K562 (cell line): ENCODE results near the gene PPP2R3C. TPM values are rescaled to one million over a fixed set of nuclear protein-coding genes. Genes with fewer than 3 reads are reported as not detected.

Experiments used
- ATAC-seq: fragments of 200-7000 bp; cut with Tn5 transposase; 3 replicates; pipeline ENCODE4 v1.9.1; 2020; ENCODE audit warnings: moderate library complexity
- BruUV-seq: library from RNA; stranded (reverse); fragments of 400-500 nt; replicated peaks from 2 replicates; lab custom pipeline; 2021; lab: Mats Ljungman, UMichigan
- CTCF ChIA-PET: fragments of 300-600 bp; formaldehyde crosslinking; extraction: SDS; loops from one replicate; lab custom pipeline; 2021; ENCODE audit warnings: low intra/inter-chr PET ratio; lab: Yijun Ruan, JAX
- POLR2A ChIA-PET: fragments of 300-600, 350-650 bp; sonication (Branson Sonifier 250); formaldehyde crosslinking; extraction: SDS; loops from one replicate; lab custom pipeline; 2021; ENCODE audit warnings: antibody characterized with exemption, inconsistent platforms; lab: Yijun Ruan, JAX
- DNase-seq, 4 experiments: peaks; one replicate each; pipeline versions ENCODE4 v3.0.0 to v3.0.0-alpha.2; 2011 to 2018; ENCODE audit warnings: low spot score in 3 of 4, mixed read lengths in 3 of 4; ENCODE audit errors: extremely low read depth in 1 of 4
- FAIRE-seq: peaks from 2 replicates; lab custom pipeline; 2011; peaks lifted over from hg19 to GRCh38; lab: Jason Lieb, UNC
- H2AFZ ChIP-seq: 2 replicates; pipeline ENCODE4 v1.6.0; 2011; ENCODE audit warnings: low read depth, low read length, control low read depth, inconsistent platforms
- H3K27ac ChIP-seq: fragments of 200-600 bp; 3 replicates; pipeline ENCODE4 v1.8.0; 2011; ENCODE audit warnings: low read depth, mild to moderate bottlenecking, control low read depth, inconsistent platforms, low read length, moderate library complexity, mixed read lengths; ENCODE audit errors: extremely low read depth
- H3K27me3 ChIP-seq, 2 experiments: fragments of 300-600 bp in 1 of 2; 2 replicates in 1 of 2; 3 replicates in 1 of 2; pipeline versions ENCODE4 v1.6.0 to v1.8.0; 2011; ENCODE audit warnings: inconsistent platforms in 2 of 2, low read length in 2 of 2, mild to moderate bottlenecking in 1 of 2, mixed read lengths in 1 of 2, moderate library complexity in 1 of 2; ENCODE audit not compliant: control insufficient read depth in 2 of 2, insufficient read depth in 2 of 2
- H3K36me3 ChIP-seq: fragments of 300-600 bp; 3 replicates; pipeline ENCODE4 v1.8.0; 2011; ENCODE audit warnings: mild to moderate bottlenecking, low read length, inconsistent platforms; ENCODE audit not compliant: control insufficient read depth, insufficient read depth
- H3K4me1 ChIP-seq, 2 experiments: fragments of 200-600 bp in 1 of 2; replicated peaks in 1 of 2; 2 replicates in 1 of 2; 3 replicates in 1 of 2; pipeline versions ENCODE4 v1.5.1 to v1.8.0; 2011; ENCODE audit warnings: inconsistent platforms in 2 of 2, low read length in 2 of 2, mild to moderate bottlenecking in 1 of 2, mixed read lengths in 1 of 2, moderate library complexity in 1 of 2; ENCODE audit not compliant: control insufficient read depth in 2 of 2, insufficient read depth in 2 of 2
- H3K4me2 ChIP-seq: 2 replicates; pipeline ENCODE4 v1.6.1; 2011; ENCODE audit warnings: low read length, control low read depth, inconsistent platforms, mixed read lengths; ENCODE audit not compliant: insufficient read depth
- H3K4me3 ChIP-seq: fragments of 200-600 bp; sonication (generic), shearing (Covaris generic); 2 replicates; pipeline ENCODE4 v1.5.1; 2016; ENCODE audit warnings: control low read depth, inconsistent platforms
- H3K79me2 ChIP-seq: fragments of 200-600 bp; 3 replicates; pipeline ENCODE4 v1.8.0; 2011; ENCODE audit warnings: low read length, inconsistent platforms; ENCODE audit not compliant: control insufficient read depth, insufficient read depth
- H3K9ac ChIP-seq, 2 experiments: 2 replicates each; pipeline versions ENCODE4 v1.6.0 to v1.6.1; 2011; ENCODE audit warnings: low read depth in 2 of 2, low read length in 2 of 2, control low read depth in 1 of 2, inconsistent platforms in 1 of 2, mild to moderate bottlenecking in 1 of 2, mixed read lengths in 1 of 2; ENCODE audit not compliant: insufficient read depth in 1 of 2
- H3K9me1 ChIP-seq: one replicate; pipeline ENCODE4 v1.6.0; 2011; ENCODE audit warnings: inconsistent platforms, mild to moderate bottlenecking, low read length, moderate library complexity; ENCODE audit not compliant: control insufficient read depth, insufficient read depth
- H3K9me3 ChIP-seq: replicated peaks from 2 replicates; pipeline ENCODE4 v1.5.1; 2011; ENCODE audit warnings: low read depth, low read length, inconsistent platforms; ENCODE audit not compliant: control insufficient read depth, insufficient read depth
- H4K20me1 ChIP-seq: replicated peaks from 2 replicates; pipeline ENCODE4 v1.6.1; 2011; ENCODE audit warnings: low read length, inconsistent platforms, mixed read lengths; ENCODE audit not compliant: control insufficient read depth, insufficient read depth
- CREB3 ChIP-seq: fragments of 450-650 bp; conservative IDR thresholded peaks from 2 replicates; pipeline ENCODE4 v1.6.1; 2016; ENCODE audit warnings: missing genetic modification characterization, low read depth, mild to moderate bottlenecking, missing compliant biosample characterization, moderate library complexity
- RBM25 ChIP-seq: fragments of 200-400 bp; formaldehyde crosslinking; IDR thresholded peaks from 2 replicates; pipeline ENCODE4 v1.6.1; 2018; ENCODE audit warnings: low read length, low read depth, moderate library complexity; ENCODE audit not compliant: severe bottlenecking
- U2AF1 ChIP-seq: fragments of 200-400 bp; formaldehyde crosslinking; optimal IDR thresholded peaks from 2 replicates; pipeline ENCODE3; 2017; ENCODE audit warnings: mild to moderate bottlenecking, low read depth, low read length, moderate library complexity
- ZNF121 ChIP-seq: sonication (generic); formaldehyde crosslinking; conservative IDR thresholded peaks from 2 replicates; pipeline ENCODE4 v1.8.0; 2022; ENCODE audit warnings: missing genetic modification reagents
- WGBS: fragments of 100-300 bp; shearing (Covaris generic); methylation state at CpG from one replicate; pipeline ENCODE4 v1.1.6; 2016; ENCODE audit warnings: low coverage, mixed read lengths; ENCODE audit not compliant: insufficient coverage; ENCODE audit errors: missing lambda C conversion rate; 5-methylcytosine and 5-hydroxymethylcytosine counted together
- in situ Hi-C: fragments of 300-500 bp; cut with MboI; formaldehyde crosslinking; loops from 4 replicates; pipeline ENCODE4 v1.15.0; 2018; ENCODE audit warnings: inconsistent platforms, mixed read lengths
- intact Hi-C: fragments of 100-400 bp; cut with micrococcal nuclease; formaldehyde crosslinking; loops from 2 replicates; pipeline ENCODE4 v1.14.2; 2022
- polyA plus RNA-seq, 8 experiments: library from polyadenylated mRNA; depleted of rRNA in 4 of 8; stranded (reverse) in 5 of 8; unstranded in 3 of 8; fragments of >200 nt; fragmentation: Nextera tagmentation in 2 of 8; fragmentation: Illumina TruSeq in 1 of 8; extraction: Ambion mirVana in 2 of 8; extraction: Trizol in 1 of 8; gene quantifications; 2 replicates each; pipeline versions ENCODE4 v1.2.1 to v1.2.3, GENCODE V29; 2011 to 2014; ENCODE audit warnings: inconsistent platforms in 1 of 8, missing spikeins in 1 of 8
- total RNA-seq, 7 experiments: library from RNA; depleted of rRNA in 6 of 7; stranded (reverse); fragments of >200 nt in 6 of 7; fragmentation: Illumina TruSeq in 2 of 7; extraction: Trizol in 2 of 7; gene quantifications; 2 replicates each; pipeline versions ENCODE4 v1.2.1 to v1.2.3, GENCODE V29; 2011 to 2021; ENCODE audit warnings: low replicate concordance in 1 of 7

The PPP2R3C gene
- total and polyA plus RNA-seq, 9 of the 15 experiments (the other 6 are each of a cell fraction or from before 2014, with no cell fraction given), result 14.7 to 43.3 (median 22.7) TPM

- no peak overlapping the region for H2AFZ ChIP-seq
- H3K27ac ChIP-seq, result no peak overlapping the region
- in situ Hi-C loops, result no loop called here
- POLR2A ChIA-PET, result interaction anchor here (0.5 kb wide), 1 partner anchor 292 kb away, joined by 4 read pairs; no protein-coding TSS in a partner anchor
- H4K20me1 ChIP-seq, result no peaks in the 10 kb centered on the region
- H3K9me1 ChIP-seq, result no peaks in the 10 kb centered on the region
- no peak for ATAC-seq
- no peak overlapping the region for H3K4me3 ChIP-seq
- no peaks in the 10 kb centered on the region for H3K9me3 ChIP-seq
- H3K4me2 ChIP-seq, result no peak overlapping the region
- H3K36me3 ChIP-seq, result peaks cover 19% of the 10 kb centered on the region; the same call in 2 of the 3 replicates
- FAIRE-seq, result no peak
- CTCF ChIA-PET, result no interaction called here
- no peaks in the 10 kb centered on the region for H3K27me3 ChIP-seq
- no TSS peak for BruUV-seq
- peaks cover 9% of the 10 kb centered on the region; the same call in 2 of the 3 replicates for H3K79me2 ChIP-seq
- 80% methylated on average over 2 of the region's 2 CpGs for WGBS
- intact Hi-C loops, result no loop called here
- no peak for DNase-seq
- no peak for TF ChIP-seq CREB3 (tag)
- TF ChIP-seq, all 486 proteins: peak for 0
- H3K9ac ChIP-seq, result no peak overlapping the region
- H3K4me1 ChIP-seq, result peaks cover 3 to 9% of the 10 kb centered on the region in 2 experiments; a peak in 4 of 5 replicates
Observed at GRCh38 chr14:35117112-35117511, 4.7 kb downstream of the PPP2R3C start.

GRCh38 chr14:35116242-35116641 is 5.5 kb downstream of the PPP2R3C start:
- WGBS, result 94% methylated on average over 3 of the region's 4 CpGs
- POLR2A ChIA-PET, result no interaction called here

More at GRCh38 chr14:35116242-35116641, 5.5 kb downstream of the PPP2R3C start:
- H3K79me2 ChIP-seq, result peaks cover 7% of the 10 kb centered on the region; the same call in 2 of the 3 replicates
- peaks cover 26% of the 10 kb centered on the region; the same call in 2 of the 3 replicates for H3K36me3 ChIP-seq
- H3K27me3 ChIP-seq, result no peaks in the 10 kb centered on the region
- ATAC-seq (no peak), FAIRE-seq (no peak), DNase-seq (no peak)
- 0 out of 2 replicates have a peak, but pooled peaks cover 2% of the 10 kb centered on the region for H3K9me3 ChIP-seq
- H3K9me1 ChIP-seq, result no peaks in the 10 kb centered on the region
- no peak overlapping the region for H3K4me2 ChIP-seq
- no TSS peak for BruUV-seq
- H2AFZ ChIP-seq, result no peak overlapping the region
- CTCF ChIA-PET, result no interaction called here
- peak; percentile 23 for TF ChIP-seq RBM25
- TF ChIP-seq U2AF1, result no peak
- TF ChIP-seq ZNF121 (CRISPR knock-in tag), result peak; percentile 61; the same call in 1 of the 2 replicates
- H3K4me1 ChIP-seq, result peaks cover 3 to 9% of the 10 kb centered on the region in 2 experiments; a peak in 4 of 5 replicates
- intact Hi-C loops (no loop called here), in situ Hi-C loops (no loop called here)
- H3K27ac ChIP-seq, result no peak overlapping the region
- H4K20me1 ChIP-seq, result no peaks in the 10 kb centered on the region
- no peak overlapping the region for H3K9ac ChIP-seq
- H3K4me3 ChIP-seq, result no peak overlapping the region
